ENCODE measurements around the gene DDA1.
"Not testable (repeated sequence)": the region's sequence is repeated elsewhere in the genome, so short reads cannot be mapped to it uniquely, and the experiment has no call there.

Gene DDA1

DNA sequence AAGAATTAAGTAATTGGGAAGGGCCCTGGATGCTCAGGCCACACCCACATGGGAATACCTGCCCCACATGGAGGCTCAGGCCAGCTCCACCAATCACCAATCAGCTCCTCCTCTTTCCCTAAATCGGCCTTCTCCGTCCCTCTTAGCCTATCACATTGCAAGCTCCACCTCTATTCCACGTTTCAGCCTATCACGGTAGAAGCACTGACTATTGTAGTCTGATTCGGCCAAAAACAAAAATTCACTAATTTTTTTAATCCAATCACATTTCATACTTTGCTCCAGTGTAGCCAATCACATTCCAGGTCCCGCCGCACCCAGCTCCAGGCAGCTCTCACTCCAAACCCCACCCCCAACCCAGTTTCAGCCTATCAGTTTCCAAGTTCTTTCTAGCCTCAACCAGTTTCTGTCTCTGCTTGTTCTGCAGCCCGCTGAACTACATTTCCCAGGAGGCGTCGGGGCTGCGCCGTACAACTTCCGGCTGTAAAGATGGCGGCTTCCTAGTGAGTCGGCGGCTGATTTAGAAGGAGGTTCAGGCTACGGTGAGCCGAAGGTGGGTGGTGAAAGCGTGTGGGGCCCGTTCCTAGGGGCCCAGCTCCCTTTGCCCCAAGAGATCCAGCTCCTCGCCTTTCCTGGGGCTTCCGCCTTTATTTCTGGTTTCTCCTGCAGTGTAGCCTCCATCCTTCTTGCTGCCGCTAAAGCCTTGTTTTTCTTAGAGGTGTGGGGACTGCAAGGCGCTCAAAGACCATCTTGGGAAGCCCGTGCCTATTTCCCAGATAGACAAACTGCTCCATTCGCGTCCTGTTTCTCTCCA lies 42.2 kb upstream of the DDA1 start, which contains the start of gene BABAM1:
Gene BABAM1, plus strand, starts transcription at position 469 of the 814 bp plus-strand sequence. CDS start 1,364 bp downstream, outside the sequence.
- TF ChIP-seq POLR2AphosphoS5 (IDR thresholded peaks at IDR 0.05; ENCODE audit: borderline replicate concordance, low read depth, low read length) (peak; percentile 90), FOXP2 (optimal IDR thresholded peaks at IDR 0.05; ENCODE audit: control extremely low read depth, extremely low read length, insufficient read depth) (no peak), EZH2 (IDR thresholded peaks at IDR 0.05) (no peak)
- peaks cover 10% of the 10 kb centered on the region; the same call in 1 of the 2 replicates for H3K36me3 ChIP-seq (ENCODE audit: insufficient read depth, low read length)
- peak within 1 kb of the TSS; percentile 89 for H3K9ac ChIP-seq (ENCODE audit: insufficient read length)
- H3K27ac ChIP-seq, result peak within 1 kb of the TSS; percentile 71; the same call in 1 of the 2 replicates
- peak within 1 kb of the TSS; percentile 99 for H3K4me3 ChIP-seq
- DNase-seq (ENCODE audit: low read depth, low spot score), result peak; percentile 100
- H3K9me3 ChIP-seq (ENCODE audit: low read depth, low read length), result no peaks in the 10 kb centered on the region

DNA sequence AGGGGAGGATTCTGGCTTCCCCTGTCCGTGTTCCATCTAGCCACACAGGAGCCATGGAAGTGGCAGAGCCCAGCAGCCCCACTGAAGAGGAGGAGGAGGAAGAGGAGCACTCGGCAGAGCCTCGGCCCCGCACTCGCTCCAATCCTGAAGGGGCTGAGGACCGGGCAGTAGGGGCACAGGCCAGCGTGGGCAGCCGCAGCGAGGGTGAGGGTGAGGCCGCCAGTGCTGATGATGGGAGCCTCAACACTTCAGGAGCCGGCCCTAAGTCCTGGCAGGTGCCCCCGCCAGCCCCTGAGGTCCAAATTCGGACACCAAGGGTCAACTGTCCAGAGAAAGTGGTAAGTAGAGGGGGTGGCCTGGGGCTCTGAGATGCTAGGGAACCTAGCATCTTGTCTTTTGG lies 40.6 kb upstream of the DDA1 start:
- peaks cover 10% of the 10 kb centered on the region; the same call in 1 of the 2 replicates for H3K36me3 ChIP-seq (ENCODE audit: insufficient read depth, low read length)
- H3K27ac ChIP-seq, result no peak overlapping the region
- no peak overlapping the region for H3K4me3 ChIP-seq
- no peak for TF ChIP-seq POLR2AphosphoS5 (IDR thresholded peaks at IDR 0.05; ENCODE audit: borderline replicate concordance, low read depth, low read length)
- H3K9me3 ChIP-seq (ENCODE audit: low read depth, low read length), result no peaks in the 10 kb centered on the region
- no peak for DNase-seq (ENCODE audit: low read depth, low spot score)
- no peak overlapping the region for H3K9ac ChIP-seq (ENCODE audit: insufficient read length)

DNA sequence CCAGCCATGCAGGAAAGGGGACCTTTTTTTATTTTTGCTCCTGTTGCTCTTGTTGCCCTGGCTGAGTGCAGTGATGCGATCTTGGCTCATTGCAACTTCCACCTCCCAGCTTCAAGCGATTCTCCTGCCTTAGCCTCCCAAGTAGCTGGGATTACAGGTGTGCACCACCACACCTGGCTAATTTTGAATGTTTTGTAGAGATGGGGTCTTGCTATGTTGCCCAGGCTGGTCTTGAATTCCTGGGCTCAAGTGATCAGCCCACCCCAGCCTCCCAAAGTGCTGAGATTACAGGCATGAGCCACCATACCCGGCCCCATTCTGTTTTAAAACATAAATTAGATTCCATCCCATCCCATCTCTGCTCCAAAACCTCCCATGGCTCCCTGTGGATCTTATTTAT lies 34.5 kb upstream of the DDA1 start:
- H3K36me3 ChIP-seq (ENCODE audit: insufficient read depth, low read length), result peaks cover 26% of the 10 kb centered on the region; the same call in 1 of the 2 replicates

DNA sequence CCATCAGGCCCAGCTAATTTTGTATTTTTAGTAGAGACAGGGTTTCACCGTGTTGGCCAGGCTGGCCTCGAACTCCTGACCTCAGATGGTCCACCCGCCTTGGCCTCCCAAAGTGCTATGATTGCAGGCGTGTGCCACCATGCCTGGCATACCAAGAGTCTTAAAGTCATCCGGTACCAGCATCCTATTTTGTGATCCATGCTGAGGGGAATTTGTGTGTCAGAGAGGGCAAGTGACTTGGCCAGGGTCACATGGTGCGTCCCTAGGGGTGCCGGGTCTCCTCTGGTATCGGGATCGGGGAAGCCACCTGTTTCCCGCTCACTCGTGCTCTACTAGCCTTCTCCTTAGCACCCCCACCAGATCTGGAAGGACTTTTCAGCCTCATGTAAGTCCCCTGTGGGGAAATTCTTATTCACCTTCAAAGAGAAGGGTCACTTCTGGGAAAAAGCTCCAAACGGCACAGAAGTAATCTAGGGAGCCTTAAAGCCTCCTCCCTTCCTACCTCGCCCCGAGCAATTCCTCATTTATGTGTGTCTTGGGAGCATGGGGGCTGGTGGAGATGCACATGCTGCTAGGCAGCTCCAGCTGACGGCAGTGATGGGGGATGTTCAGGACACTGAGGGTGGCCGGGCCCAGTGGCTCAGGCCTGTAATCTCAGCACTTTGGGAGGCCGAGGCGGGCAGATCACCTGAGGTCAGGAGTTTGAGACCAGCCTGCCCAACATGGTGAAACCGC lies 33.8 kb upstream of the DDA1 start:
- no peak for TF ChIP-seq FOXP2 (optimal IDR thresholded peaks at IDR 0.05; ENCODE audit: control extremely low read depth, extremely low read length, insufficient read depth)
- TF ChIP-seq EZH2 (IDR thresholded peaks at IDR 0.05), result no peak
- no peak for TF ChIP-seq POLR2AphosphoS5 (IDR thresholded peaks at IDR 0.05; ENCODE audit: borderline replicate concordance, low read depth, low read length)
- no peak for DNase-seq (ENCODE audit: low read depth, low spot score)
- no peak overlapping the region for H3K9ac ChIP-seq (ENCODE audit: insufficient read length)
- no peak overlapping the region for H3K27ac ChIP-seq
- no peak overlapping the region for H3K4me3 ChIP-seq
- H3K9me3 ChIP-seq (ENCODE audit: low read depth, low read length), result no peaks in the 10 kb centered on the region
- peaks cover 26% of the 10 kb centered on the region; the same call in 1 of the 2 replicates for H3K36me3 ChIP-seq (ENCODE audit: insufficient read depth, low read length)

More for the DNA sequence above, 34.5 kb upstream of the DDA1 start:
- H3K4me3 ChIP-seq; H3K9ac ChIP-seq (ENCODE audit: insufficient read length); DNase-seq (ENCODE audit: low read depth, low spot score); H3K27ac ChIP-seq; H3K9me3 ChIP-seq (ENCODE audit: low read depth, low read length): not testable (repeated sequence)

DNA sequence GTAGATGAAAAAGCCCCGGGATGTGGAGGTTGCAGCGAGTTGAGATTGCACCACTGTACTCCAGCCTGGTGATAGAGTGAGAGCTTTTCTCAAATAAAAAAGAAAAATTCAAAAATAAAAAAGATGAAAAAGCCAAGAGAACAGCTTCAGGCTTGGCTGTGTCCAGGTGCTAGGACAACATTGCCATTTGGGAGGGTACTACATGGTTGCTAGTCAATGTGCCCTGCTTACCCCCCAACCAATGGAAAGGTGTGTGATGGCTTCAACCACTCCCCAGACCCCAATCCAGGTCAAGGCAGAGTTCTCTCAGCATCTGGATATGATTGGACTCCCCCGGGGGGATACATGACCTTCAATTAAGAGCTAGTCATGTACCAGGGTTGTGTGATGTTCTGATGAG lies 29.9 kb upstream of the DDA1 start:
- Histone ChIP-seq H3K9ac (ENCODE audit: insufficient read length) (no peak overlapping the region), H3K9me3 (ENCODE audit: low read depth, low read length) (no peaks in the 10 kb centered on the region), H3K36me3 (ENCODE audit: insufficient read depth, low read length) (peaks cover 21% of the 10 kb centered on the region; the same call in 1 of the 2 replicates), H3K4me3 (no peak overlapping the region), H3K27ac (no peak overlapping the region)
- no peak for TF ChIP-seq EZH2 (IDR thresholded peaks at IDR 0.05)
- TF ChIP-seq POLR2AphosphoS5 (IDR thresholded peaks at IDR 0.05; ENCODE audit: borderline replicate concordance, low read depth, low read length), result no peak
- TF ChIP-seq FOXP2 (optimal IDR thresholded peaks at IDR 0.05; ENCODE audit: control extremely low read depth, extremely low read length, insufficient read depth), result no peak
- DNase-seq (ENCODE audit: low read depth, low spot score), result no peak

DNA sequence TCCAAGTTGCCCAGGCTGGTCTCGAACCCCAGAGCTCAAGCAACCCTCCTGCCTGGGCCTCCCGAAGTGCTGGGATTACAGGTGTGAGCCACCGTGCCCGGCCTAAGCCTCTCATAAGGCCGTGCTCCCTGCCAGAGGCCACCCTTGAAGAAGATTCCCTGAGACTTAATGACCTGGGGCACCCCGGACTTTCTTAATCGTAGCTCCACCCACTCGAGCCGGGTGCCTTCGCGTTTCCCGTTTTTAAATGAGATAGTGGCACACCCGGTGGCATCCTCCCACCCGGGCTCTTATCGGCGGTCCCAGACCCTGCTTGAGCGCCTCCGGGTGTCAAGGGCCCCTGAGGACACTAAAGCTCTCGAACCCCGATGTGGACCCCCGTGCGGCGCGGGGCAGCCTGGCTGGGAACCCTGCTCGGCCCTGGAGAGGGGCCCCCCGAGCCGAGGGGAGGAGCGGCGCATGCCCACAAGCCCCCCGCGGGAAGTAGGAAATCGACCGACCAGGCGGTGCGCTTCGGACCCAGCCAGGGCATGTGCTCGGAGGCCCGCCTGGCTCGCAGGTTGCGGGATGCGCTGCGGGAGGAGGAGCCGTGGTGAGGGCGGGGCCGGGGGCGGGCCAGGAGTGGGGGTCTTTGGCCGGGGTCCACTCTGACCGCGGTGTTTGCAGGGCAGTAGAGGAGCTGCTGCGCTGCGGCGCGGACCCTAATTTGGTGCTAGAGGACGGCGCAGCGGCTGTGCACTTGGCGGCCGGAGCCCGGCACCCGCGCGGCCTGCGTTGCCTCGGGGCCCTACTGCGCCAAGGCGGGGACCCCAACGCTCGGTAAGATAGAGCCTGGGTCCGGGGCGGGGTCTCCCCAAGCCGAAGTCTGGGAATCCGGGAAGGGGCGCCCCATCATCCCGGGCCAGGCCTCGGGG lies 27.7 kb upstream of the DDA1 start, which contains the start of gene ANKLE1:
Gene ANKLE1, plus strand, starts transcription at position 511 of the 914 bp plus-strand sequence. Its CDS starts 20 bp downstream, at position 531.
- no peaks in the 10 kb centered on the region for H3K9me3 ChIP-seq (ENCODE audit: low read depth, low read length)
- TF ChIP-seq POLR2AphosphoS5 (IDR thresholded peaks at IDR 0.05; ENCODE audit: borderline replicate concordance, low read depth, low read length) (peak; percentile 65; the same call in 1 of the 2 replicates), EZH2 (IDR thresholded peaks at IDR 0.05) (no peak)
- peak within 1 kb of the TSS; percentile 78 for H3K4me3 ChIP-seq
- peak within 1 kb of the TSS; percentile 43 for H3K9ac ChIP-seq (ENCODE audit: insufficient read length)
- peaks cover 11% of the 10 kb centered on the region; the same call in 1 of the 2 replicates for H3K36me3 ChIP-seq (ENCODE audit: insufficient read depth, low read length)
- no peak within 1 kb of the TSS for H3K27ac ChIP-seq
- DNase-seq (ENCODE audit: low read depth, low spot score), result no peak

DNA sequence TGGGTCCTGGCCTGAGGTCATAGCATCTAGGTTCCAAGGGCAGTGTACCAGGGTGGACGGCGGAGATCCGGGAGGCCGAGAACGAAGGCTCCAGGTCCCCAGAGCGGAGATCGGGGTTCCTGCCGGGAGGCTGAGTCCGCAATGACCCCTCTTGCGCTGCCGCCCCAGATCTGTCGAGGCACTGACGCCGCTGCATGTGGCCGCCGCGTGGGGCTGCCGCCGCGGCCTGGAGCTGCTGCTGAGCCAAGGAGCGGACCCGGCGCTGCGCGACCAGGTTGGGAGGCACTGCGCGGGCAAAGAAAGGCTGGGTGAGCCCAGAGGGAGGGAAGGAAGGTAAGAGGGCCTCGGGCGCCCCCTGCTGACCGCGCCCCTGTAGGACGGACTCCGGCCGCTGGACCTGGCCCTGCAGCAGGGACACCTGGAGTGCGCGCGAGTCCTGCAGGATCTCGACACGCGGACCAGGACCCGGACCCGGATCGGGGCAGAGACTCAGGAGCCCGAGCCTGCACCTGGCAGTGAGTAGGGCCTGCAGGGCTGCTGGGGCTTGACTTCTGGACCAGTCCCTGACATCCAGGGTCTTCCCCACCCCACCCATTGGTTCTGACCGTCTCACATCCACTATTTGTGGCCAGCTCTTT lies 26.8 kb upstream of the DDA1 start:
- Histone ChIP-seq H3K4me3 (peak overlapping the region; percentile 78), H3K36me3 (ENCODE audit: insufficient read depth, low read length) (peaks cover 8% of the 10 kb centered on the region; the same call in 1 of the 2 replicates), H3K27ac (no peak overlapping the region), H3K9ac (ENCODE audit: insufficient read length) (peak overlapping the region; percentile 43), H3K9me3 (ENCODE audit: low read depth, low read length) (no peaks in the 10 kb centered on the region)
- DNase-seq (ENCODE audit: low read depth, low spot score), result no peak
- TF ChIP-seq FOXP2 (optimal IDR thresholded peaks at IDR 0.05; ENCODE audit: control extremely low read depth, extremely low read length, insufficient read depth) (no peak), POLR2AphosphoS5 (IDR thresholded peaks at IDR 0.05; ENCODE audit: borderline replicate concordance, low read depth, low read length) (peak; percentile 20; the same call in 1 of the 2 replicates), EZH2 (IDR thresholded peaks at IDR 0.05) (no peak)

Data from SK-N-MC (cell line).